ENCODE results near the gene NRXN2. TPM values are rescaled to one million over a fixed set of nuclear protein-coding genes. Genes with fewer than 3 reads are reported as not detected.
A peak's percentile ranks its signal among the peaks of the same experiment; 100 is the strongest.

NRXN2 gene
- polyA plus RNA-seq, 1 of the 3 experiments (the other 2 are of a cell fraction) = 0.15 TPM

GRCh38 chr11:64629796-64630562 lies 93.0 kb downstream of the NRXN2 start:
- peaks cover 12% of the 10 kb centered on the region; the same call in 1 of the 2 replicates for H3K27me3 ChIP-seq (ENCODE audit: insufficient read depth)
- ChIA-PET CTCF (interaction anchor here (0.7 to 1.1 kb wide), 5 partner anchors 14 to 64 kb away, joined by 3 to 4 read pairs (median 4); no protein-coding TSS in a partner anchor), POLR2A (no interaction called here)
- no peak overlapping the region for H3K9ac ChIP-seq
- no peaks in the 10 kb centered on the region for H3K9me3 ChIP-seq
- no peak overlapping the region for H3K4me3 ChIP-seq (ENCODE audit: low read depth in 2 of 2, low read length in 1 of 2)
- H4K20me1 ChIP-seq (ENCODE audit: insufficient read depth) = no peaks in the 10 kb centered on the region
- H3K36me3 ChIP-seq (replicated peaks in 1 of 2; ENCODE audit: control insufficient read depth in 1 of 2, insufficient read depth in 2 of 2, low read length in 1 of 2) = no peaks in the 10 kb centered on the region
- no peaks in the 10 kb centered on the region for H3K9me2 ChIP-seq
- peak overlapping the region in 1 of 2 experiments; percentile 71; a peak in 1 of 4 replicates for H3K27ac ChIP-seq (ENCODE audit: low read depth in 2 of 2, low read length in 1 of 2)
- no peak overlapping the region for H2AFZ ChIP-seq (ENCODE audit: low read depth)
- H3F3A ChIP-seq (replicated peaks; ENCODE audit: insufficient read depth) = no peaks in the 10 kb centered on the region
- 84% methylated on average over 47 of the region's 56 CpGs for WGBS (ENCODE audit: low lambda C conversion rate)
- peaks cover 0 to 6% of the 10 kb centered on the region in 2 experiments; a peak in 1 of 4 replicates for H3K4me1 ChIP-seq (ENCODE audit: control insufficient read depth in 1 of 2, insufficient read depth in 2 of 2, low read depth in 1 of 2, low read length in 1 of 2)
- no peaks in the 10 kb centered on the region for H3K79me2 ChIP-seq (ENCODE audit: insufficient read depth)
- peak; percentile 85 for DNase-seq
- TF ChIP-seq MEF2A (IDR thresholded peaks at IDR 0.05; ENCODE audit: borderline replicate concordance, low read depth) (no peak), GATA2 (CRISPR knock-in tag; IDR thresholded peaks at IDR 0.05) (no peak), EZH2phosphoT487 (IDR thresholded peaks at IDR 0.05; ENCODE audit: borderline replicate concordance, low read depth) (no peak), CHD2 (IDR thresholded peaks at IDR 0.05; ENCODE audit: low read length, partially characterized antibody) (no peak), GABPA (IDR thresholded peaks at IDR 0.05; ENCODE audit: low read depth) (no peak), SIN3A (IDR thresholded peaks at IDR 0.05; ENCODE audit: borderline replicate concordance, low read depth, low read length) (no peak), USF2 (IDR thresholded peaks at IDR 0.05; ENCODE audit: borderline replicate concordance, low read depth, low read length) (no peak), SMC3 (IDR thresholded peaks at IDR 0.05; ENCODE audit: low read depth, low read length) (no peak), JUND (IDR thresholded peaks at IDR 0.05) (no peak), EP300 (IDR thresholded peaks at IDR 0.05; ENCODE audit: borderline replicate concordance in 1 of 2, low read depth in 1 of 2, low read length in 1 of 2) (no peak), FOXJ3 (CRISPR knock-in tag; IDR thresholded peaks at IDR 0.05) (no peak), MAX (IDR thresholded peaks at IDR 0.05; ENCODE audit: low read depth) (no peak), TEAD4 (IDR thresholded peaks at IDR 0.05; ENCODE audit: borderline replicate concordance, insufficient read depth) (no peak), RAD21 (IDR thresholded peaks at IDR 0.05; ENCODE audit: low read length) (no peak), TAF1 (IDR thresholded peaks at IDR 0.05; ENCODE audit: borderline replicate concordance, low read depth, low read length) (no peak), PBX3 (IDR thresholded peaks at IDR 0.05) (no peak), TCF12 (IDR thresholded peaks at IDR 0.05) (no peak), RXRA (IDR thresholded peaks at IDR 0.05; ENCODE audit: borderline replicate concordance, low read depth) (no peak), REST (IDR thresholded peaks at IDR 0.05; ENCODE audit: low read depth, low read length) (no peak), USF1 (IDR thresholded peaks at IDR 0.05; ENCODE audit: borderline replicate concordance, low read depth) (no peak)
- H3K4me2 ChIP-seq = no peak overlapping the region
